PC-9 (cell line): Measurements from ENCODE around the gene HGD. TPM values are rescaled to one million over a fixed set of nuclear protein-coding genes. Genes with fewer than 3 reads are reported as not detected.

ENCODE experiments used
- BruUV-seq: library from RNA; stranded (reverse); fragments of 400-500 nt; replicated peaks from 2 replicates; lab custom pipeline; 2021; lab: Mats Ljungman, UMichigan
- CTCF ChIA-PET: fragments of 300-600 bp; sonication (Branson Sonifier 250); formaldehyde crosslinking; loops from one replicate; lab custom pipeline; 2022; ENCODE audit warnings: antibody characterized with exemption; lab: Charles Lee
- POLR2A ChIA-PET: fragments of 300-600 bp; sonication (Branson Sonifier 250); formaldehyde crosslinking; loops from one replicate; lab custom pipeline; 2022; ENCODE audit warnings: antibody characterized with exemption; ENCODE audit not compliant: unreplicated experiment; lab: Charles Lee
- DNase-seq, 2 experiments: peaks; one replicate each; pipeline versions ENCODE4 v3.0.0 to v3.0.0-alpha.2; 2015 to 2022; ENCODE audit warnings: mixed read lengths in 1 of 2
- H2AFZ ChIP-seq: fragments of 200-600 bp; sonication (generic); 2 replicates; pipeline ENCODE4 v1.8.1; 2017; ENCODE audit warnings: antibody characterized with exemption
- H3F3A ChIP-seq: fragments of 200-600 bp; sonication (generic); 2 replicates; pipeline ENCODE4 v1.8.1; 2017; ENCODE audit warnings: antibody characterized with exemption, mild to moderate bottlenecking, low read depth; ENCODE audit not compliant: insufficient read depth
- H3K27ac ChIP-seq: fragments of 200-600 bp; sonication (generic); 2 replicates; pipeline ENCODE4 v1.6.1; 2016; ENCODE audit warnings: mixed run types
- H3K27me3 ChIP-seq: fragments of 200-600 bp; sonication (generic); 2 replicates; pipeline ENCODE4 v1.6.1; 2016; ENCODE audit warnings: low read depth, mixed run types; ENCODE audit not compliant: insufficient read depth
- H3K36me3 ChIP-seq: fragments of 200-600 bp; sonication (generic); 2 replicates; pipeline ENCODE4 v1.6.1; 2016; ENCODE audit warnings: low read depth, mixed run types
- H3K4me1 ChIP-seq: fragments of 200-600 bp; sonication (generic); replicated peaks from 2 replicates; pipeline ENCODE4 v1.6.1; 2016; ENCODE audit warnings: mixed run types; ENCODE audit not compliant: insufficient read depth
- H3K4me2 ChIP-seq: fragments of 200-600 bp; sonication (generic); 2 replicates; pipeline ENCODE4 v1.6.1; 2017; ENCODE audit warnings: mixed run types
- H3K4me3 ChIP-seq: fragments of 200-600 bp; sonication (generic); 2 replicates; pipeline ENCODE4 v1.6.1; 2016; ENCODE audit warnings: mixed run types
- H3K79me2 ChIP-seq: fragments of 200-600 bp; sonication (generic); 2 replicates; pipeline ENCODE4 v1.6.1; 2017; ENCODE audit warnings: low read depth, mixed run types
- H3K9me2 ChIP-seq: fragments of 200-600 bp; sonication (generic); 2 replicates; pipeline ENCODE4 v1.8.1; 2017; ENCODE audit warnings: mild to moderate bottlenecking; ENCODE audit not compliant: insufficient read depth
- H3K9me3 ChIP-seq: fragments of 200-600 bp; sonication (generic); 2 replicates; pipeline ENCODE4 v1.8.1; 2016; ENCODE audit warnings: low read depth; ENCODE audit not compliant: insufficient read depth
- H4K20me1 ChIP-seq: fragments of 200-600 bp; sonication (generic); 2 replicates; pipeline ENCODE4 v1.8.1; 2017; ENCODE audit not compliant: insufficient read depth
- CTCF ChIP-seq: fragments of 200-600 bp; sonication (generic); conservative IDR thresholded peaks from 2 replicates; pipeline ENCODE4 v1.6.1; 2017; ENCODE audit warnings: mixed run types, antibody characterized with exemption, mild to moderate bottlenecking, moderate library complexity
- EZH2 ChIP-seq: fragments of 200-600 bp; sonication (generic); IDR thresholded peaks from 2 replicates; pipeline ENCODE4 v1.8.0; 2017; ENCODE audit warnings: antibody characterized with exemption, low read depth
- intact Hi-C: fragments of 100-400 bp; cut with micrococcal nuclease; formaldehyde crosslinking; loops from one replicate; pipeline ENCODE4 v1.10.0; 2022; ENCODE audit not compliant: unreplicated experiment
- total RNA-seq: library from RNA; stranded (reverse); gene quantifications from 2 replicates; pipeline ENCODE4 v1.2.3, GENCODE V29; 2021

HGD gene
- total RNA-seq, 1 experiment from 2014 or later = 0.65 TPM

- peaks cover 9% of the 10 kb centered on the region for H3F3A ChIP-seq
- TSS peak; percentile 65 for BruUV-seq
- H3K36me3 ChIP-seq = peaks cover 25% of the 10 kb centered on the region
- H3K27me3 ChIP-seq = no peaks in the 10 kb centered on the region
- H4K20me1 ChIP-seq = peaks cover 10% of the 10 kb centered on the region; the same call in 1 of the 2 replicates
- peak within 1 kb of the TSS; percentile 86 for H3K4me2 ChIP-seq
- peak within 1 kb of the TSS; percentile 73 for H3K27ac ChIP-seq
- no peaks in the 10 kb centered on the region for H3K9me3 ChIP-seq
- intact Hi-C loops = loop anchor here (2.0 kb wide), 1 partner anchor 147 kb away; the partner anchor contains the start of genes GTF2E1 and RABL3
- peak; percentile 95 to 97 for DNase-seq
- peak within 1 kb of the TSS; percentile 94 for H2AFZ ChIP-seq
- TF ChIP-seq CTCF = no peak
- no peak for TF ChIP-seq EZH2
- no peaks in the 10 kb centered on the region for H3K9me2 ChIP-seq
- peak within 1 kb of the TSS; percentile 100 for H3K4me3 ChIP-seq
- H3K79me2 ChIP-seq = peaks cover 19% of the 10 kb centered on the region
- POLR2A ChIA-PET = interaction anchor here (0.6 to 1.1 kb wide), 12 partner anchors 15 to 1353 kb away, joined by 3 to 8 read pairs (median 3); no protein-coding TSS in a partner anchor
- peaks cover 6% of the 10 kb centered on the region; the same call in 1 of the 2 replicates for H3K4me1 ChIP-seq
- CTCF ChIA-PET = interaction anchor here (1.4 to 1.5 kb wide), 2 partner anchors 37 to 199 kb away, joined by 3 to 5 read pairs; no protein-coding TSS in a partner anchor
Measured at GRCh38 chr3:120596116-120596852, 85.8 kb downstream of the HGD start, which contains the start of gene NDUFB4. NDUFB4 (plus strand) TSS chr3:120596336; CDS start chr3:120596360, 24 bp downstream.

- no peaks in the 10 kb centered on the region for H3K9me2 ChIP-seq
- H3K4me2 ChIP-seq = peak overlapping the region; percentile 86
- no peak overlapping the region for H3K27ac ChIP-seq
- no TSS peak for BruUV-seq
- H3F3A ChIP-seq = peaks cover 9% of the 10 kb centered on the region
- peaks cover 6% of the 10 kb centered on the region; the same call in 1 of the 2 replicates for H3K4me1 ChIP-seq
- ChIA-PET POLR2A (interaction anchor here (0.6 to 1.1 kb wide), 11 partner anchors 83 to 1352 kb away, joined by 3 to 8 read pairs (median 3); no protein-coding TSS in a partner anchor), CTCF (interaction anchor here (1.4 to 1.5 kb wide), 2 partner anchors 37 to 199 kb away, joined by 3 to 5 read pairs; no protein-coding TSS in a partner anchor)
- H3K27me3 ChIP-seq = no peaks in the 10 kb centered on the region
- H3K79me2 ChIP-seq = peaks cover 19% of the 10 kb centered on the region
- intact Hi-C loops = loop anchor here (2.0 kb wide), 1 partner anchor 147 kb away; the partner anchor contains the start of genes GTF2E1 and RABL3
- TF ChIP-seq CTCF = no peak
- TF ChIP-seq EZH2 = no peak
- H3K36me3 ChIP-seq = peaks cover 21% of the 10 kb centered on the region; the same call in 1 of the 2 replicates
- H3K9me3 ChIP-seq = no peaks in the 10 kb centered on the region
- H2AFZ ChIP-seq = peak overlapping the region; percentile 94
- no peak for DNase-seq
- peaks cover 8% of the 10 kb centered on the region; the same call in 1 of the 2 replicates for H4K20me1 ChIP-seq
- H3K4me3 ChIP-seq = peak overlapping the region; percentile 100
Measured at GRCh38 chr3:120595788-120596115, 86.3 kb downstream of the HGD start.

- no peaks in the 10 kb centered on the region for H3F3A ChIP-seq
- TF ChIP-seq CTCF = no peak
- TF ChIP-seq EZH2 = no peak
- CTCF ChIA-PET = no interaction called here
- no peaks in the 10 kb centered on the region for H3K4me1 ChIP-seq
- no peak overlapping the region for H3K4me2 ChIP-seq
- H3K79me2 ChIP-seq = no peaks in the 10 kb centered on the region
- H2AFZ ChIP-seq = no peak overlapping the region
- no peaks in the 10 kb centered on the region for H3K36me3 ChIP-seq
- intact Hi-C loops = no loop called here
- H3K27ac ChIP-seq = no peak overlapping the region
- POLR2A ChIA-PET = no interaction called here
- H3K27me3 ChIP-seq = no peaks in the 10 kb centered on the region
- H3K9me2 ChIP-seq = no peaks in the 10 kb centered on the region
- no peak for DNase-seq
- no peaks in the 10 kb centered on the region for H3K9me3 ChIP-seq
- no TSS peak for BruUV-seq
- no peak overlapping the region for H3K4me3 ChIP-seq
- H4K20me1 ChIP-seq = no peaks in the 10 kb centered on the region
Measured at GRCh38 chr3:120587332-120587975, 94.6 kb downstream of the HGD start.
